ENCODE measurements around the gene ERBB2. TPM values are rescaled to one million over a fixed set of nuclear protein-coding genes. Genes with fewer than 3 reads are reported as not detected.
A peak's percentile ranks its signal among the peaks of the same experiment; 100 is the strongest.

The ERBB2 gene
- total RNA-seq, 1 experiment from 2014 or later, result 216 TPM

DNA sequence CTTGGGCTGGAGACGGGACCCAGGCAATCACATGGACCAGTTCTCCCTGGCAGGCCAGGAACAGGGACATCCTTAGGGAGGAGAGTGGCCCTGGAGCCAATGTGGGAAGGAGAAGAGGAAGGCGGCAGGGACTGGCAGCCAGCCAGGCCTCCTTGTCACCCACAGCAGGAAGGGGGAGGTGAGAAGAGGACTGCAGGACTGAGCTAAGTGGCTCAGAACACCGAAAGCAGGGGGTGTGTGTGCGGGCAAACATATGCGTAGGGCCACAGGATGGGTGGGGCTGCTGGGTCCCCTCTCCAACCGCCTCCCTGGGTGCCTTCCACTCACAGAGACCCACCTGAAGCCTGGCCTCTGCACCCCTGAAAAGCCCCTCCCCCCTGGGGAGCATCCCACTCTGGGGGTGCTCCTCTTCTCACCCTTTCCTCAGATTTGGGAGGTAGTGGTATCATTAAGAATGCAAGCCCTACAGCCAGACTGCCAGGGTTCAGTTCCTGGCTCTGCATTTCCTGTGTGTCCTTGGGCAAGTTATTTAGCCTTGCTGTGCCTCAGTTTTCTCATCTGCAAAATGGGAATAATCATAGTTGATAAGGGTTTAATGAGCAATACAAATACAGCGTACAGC is 23.6 kb upstream of the ERBB2 start:
- no peak overlapping the region for H4K91ac ChIP-seq (ENCODE audit: insufficient read length, low read depth, low read length)
- H2BK120ac ChIP-seq (ENCODE audit: low read depth, low read length, poor library complexity, severe bottlenecking), result no peak overlapping the region
- H3K79me1 ChIP-seq (ENCODE audit: insufficient read depth, low read depth, low read length, poor library complexity, severe bottlenecking), result no peaks in the 10 kb centered on the region
- Mint-ChIP-seq H3K9me3 (no peaks in the 10 kb centered on the region), H3K4me1 (peaks cover 31 to 34% of the 10 kb centered on the region in 2 experiments), H3K4me3 (no peak overlapping the region), H3K36me3 (ENCODE audit: insufficient read depth in 1 of 3, low read depth in 3 of 3) (peaks cover 3 to 13% (median 8%) of the 10 kb centered on the region in 3 experiments; a peak in 6 of 7 replicates), H3K27ac (peak overlapping the region in 1 of 3 experiments; percentile 90; a peak in 4 of 7 replicates), H3K27me3 (ENCODE audit: low read depth) (peaks cover 9% of the 10 kb centered on the region)
- no peak overlapping the region for H2AK5ac ChIP-seq (ENCODE audit: insufficient read length, low read length)
- H3K27me3 ChIP-seq (ENCODE audit: insufficient read depth, low read length), result no peaks in the 10 kb centered on the region
- no peak overlapping the region for H2BK15ac ChIP-seq (ENCODE audit: low read depth, low read length)
- TF ChIP-seq, protein P1, sequence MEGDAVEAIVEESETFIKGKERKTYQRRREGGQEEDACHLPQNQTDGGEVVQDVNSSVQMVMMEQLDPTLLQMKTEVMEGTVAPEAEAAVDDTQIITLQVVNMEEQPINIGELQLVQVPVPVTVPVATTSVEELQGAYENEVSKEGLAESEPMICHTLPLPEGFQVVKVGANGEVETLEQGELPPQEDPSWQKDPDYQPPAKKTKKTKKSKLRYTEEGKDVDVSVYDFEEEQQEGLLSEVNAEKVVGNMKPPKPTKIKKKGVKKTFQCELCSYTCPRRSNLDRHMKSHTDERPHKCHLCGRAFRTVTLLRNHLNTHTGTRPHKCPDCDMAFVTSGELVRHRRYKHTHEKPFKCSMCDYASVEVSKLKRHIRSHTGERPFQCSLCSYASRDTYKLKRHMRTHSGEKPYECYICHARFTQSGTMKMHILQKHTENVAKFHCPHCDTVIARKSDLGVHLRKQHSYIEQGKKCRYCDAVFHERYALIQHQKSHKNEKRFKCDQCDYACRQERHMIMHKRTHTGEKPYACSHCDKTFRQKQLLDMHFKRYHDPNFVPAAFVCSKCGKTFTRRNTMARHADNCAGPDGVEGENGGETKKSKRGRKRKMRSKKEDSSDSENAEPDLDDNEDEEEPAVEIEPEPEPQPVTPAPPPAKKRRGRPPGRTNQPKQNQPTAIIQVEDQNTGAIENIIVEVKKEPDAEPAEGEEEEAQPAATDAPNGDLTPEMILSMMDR (conservative IDR thresholded peaks at IDR 0.05), result no peak
- DNase-seq, result no peak
- WGBS (ENCODE audit: extremely low coverage, insufficient read length, low lambda C conversion rate), result no CpG with 5 or more reads among the region's 7 CpGs
- H2BK5ac ChIP-seq (ENCODE audit: insufficient read length, low read length), result no peak overlapping the region
- H4K8ac ChIP-seq (replicated peaks; ENCODE audit: insufficient read length, low read depth, low read length), result no peak overlapping the region
- H2AFZ ChIP-seq (ENCODE audit: low read length), result no peak overlapping the region
- H3K27ac ChIP-seq (ENCODE audit: insufficient read length, low read depth, low read length), result no peak overlapping the region
- no peaks in the 10 kb centered on the region for H4K20me1 ChIP-seq (ENCODE audit: control insufficient read depth, insufficient read depth, insufficient read length)
- no peak overlapping the region for H2BK20ac ChIP-seq (ENCODE audit: low read depth, low read length, poor library complexity, severe bottlenecking)
- H3K9me3 ChIP-seq (ENCODE audit: control insufficient read depth, low read depth, low read length), result no peaks in the 10 kb centered on the region
- H3T11ph ChIP-seq (ENCODE audit: low read length), result no peak overlapping the region
- H3K23me2 ChIP-seq (ENCODE audit: insufficient read length, low read depth, low read length, poor library complexity, severe bottlenecking), result no peaks in the 10 kb centered on the region
- H3K4me1 ChIP-seq (ENCODE audit: insufficient read depth, low read length), result no peaks in the 10 kb centered on the region
- H3K79me2 ChIP-seq (ENCODE audit: insufficient read depth, low read length), result no peaks in the 10 kb centered on the region
- no peak overlapping the region for H3K23ac ChIP-seq (ENCODE audit: insufficient read length, low read depth, low read length)
- no peak overlapping the region for H3K18ac ChIP-seq (ENCODE audit: insufficient read length, low read depth, low read length)
- no peak overlapping the region for H3K4ac ChIP-seq (ENCODE audit: low read depth, low read length)
- no peak overlapping the region for H3K9ac ChIP-seq (ENCODE audit: extremely low read depth, insufficient read length, low read length)
- no peak overlapping the region for H3K4me2 ChIP-seq (ENCODE audit: insufficient read depth, insufficient read length, low read length)
- H4K5ac ChIP-seq (ENCODE audit: insufficient read length, low read depth, low read length), result no peak overlapping the region
- H3K14ac ChIP-seq (ENCODE audit: insufficient read depth, low read length), result no peak overlapping the region
- no peak overlapping the region for H2BK12ac ChIP-seq (ENCODE audit: insufficient read length, low read depth, low read length)
- H3K56ac ChIP-seq (ENCODE audit: insufficient read length, low read depth, low read length), result no peak overlapping the region
